Prostate gland (tissue), 2 donors: ENCODE measurements around the gene ENPEP. TPM values are rescaled to one million over a fixed set of nuclear protein-coding genes. Genes with fewer than 3 reads are reported as not detected.

Source experiments
- DNase-seq: peaks from one replicate; pipeline ENCODE4 v3.0.0-alpha.2; 2019; ENCODE audit warnings: low spot score
- H3K27ac ChIP-seq, 2 donors: fragments of 200-600 bp; sonication (generic); 2 replicates each; pipeline ENCODE4 v1.5.1; 2017 to 2019
- H3K27me3 ChIP-seq: fragments of 200-600 bp; sonication (generic); replicated peaks from 2 replicates; pipeline ENCODE4 v1.5.1; 2019; ENCODE audit not compliant: insufficient read depth
- H3K36me3 ChIP-seq, 2 donors: fragments of 200-600 bp; sonication (generic); 1 replicate in 1 of 2; 2 replicates in 1 of 2; pipeline versions ENCODE4 v1.5.1 to v1.8.1; 2017 to 2019
- H3K4me1 ChIP-seq: fragments of 200-600 bp; sonication (generic); replicated peaks from 2 replicates; pipeline ENCODE4 v1.5.1; 2019
- H3K4me3 ChIP-seq, 2 donors: fragments of 200-600 bp; sonication (generic); 2 replicates each; pipeline ENCODE4 v1.5.1; 2017 to 2019
- H3K9me3 ChIP-seq: fragments of 200-600 bp; sonication (generic); 2 replicates; pipeline ENCODE4 v1.5.1; 2017
- CTCF ChIP-seq, 4 experiments: fragments of 200-600 bp in 2 of 4; fragments of 450-650 bp in 2 of 4; sonication (generic) in 2 of 4; IDR thresholded peaks; 1 replicate in 3 of 4; 2 replicates in 1 of 4; pipeline ENCODE4 v1.5.1; 2016 to 2019; ENCODE audit warnings: antibody characterized with exemption in 4 of 4, mild to moderate bottlenecking in 2 of 4, moderate library complexity in 2 of 4
- POLR2A ChIP-seq: fragments of 450-650 bp; IDR thresholded peaks from one replicate; pipeline ENCODE4 v1.6.1; 2016; ENCODE audit warnings: antibody characterized with exemption, mild to moderate bottlenecking
- POLR2AphosphoS5 ChIP-seq: sonication (generic); formaldehyde crosslinking; IDR thresholded peaks from one replicate; pipeline ENCODE4 v1.6.1; 2017; ENCODE audit warnings: antibody characterized with exemption
- WGBS: methylation state at CpG from one replicate; pipeline ENCODE4 v1.1.5; 2018; 5-methylcytosine and 5-hydroxymethylcytosine counted together
- intact Hi-C: fragments of 100-400 bp; cut with DNase I; formaldehyde crosslinking; loops from one replicate; pipeline ENCODE4 v1.14.2; 2022
- total RNA-seq, 2 donors: library from RNA; depleted of rRNA; stranded (reverse); fragments of >200 nt; gene quantifications; one replicate each; pipeline ENCODE4 v1.1.0, GENCODE V29; 2016

ENPEP gene
- total RNA-seq, 2 donors from 2014 or later, result 1.3 to 1.8 TPM

- Histone ChIP-seq H3K4me3 (no peak overlapping the region), H3K27ac (no peak overlapping the region), H3K4me1 (no peaks in the 10 kb centered on the region), H3K36me3 (no peaks in the 10 kb centered on the region), H3K27me3 (no peaks in the 10 kb centered on the region), H3K9me3 (no peaks in the 10 kb centered on the region)
- TF ChIP-seq POLR2A (no peak), POLR2AphosphoS5 (no peak), CTCF (IDR thresholded peaks at IDR 0.05) (no peak)
- no peak for DNase-seq
- intact Hi-C loops, result no loop called here
- WGBS, result 96% methylated on average over 2 of the region's 2 CpGs
Measured at GRCh38 chr4:110596431-110596830, 120.5 kb downstream of the ENPEP start.

GRCh38 chr4:110597582-110597981 lies 121.6 kb downstream of the ENPEP start:
- H3K9me3 ChIP-seq, result no peaks in the 10 kb centered on the region
- intact Hi-C loops, result no loop called here
- no peak for TF ChIP-seq POLR2A
- no peak for TF ChIP-seq CTCF (IDR thresholded peaks at IDR 0.05)
- no peak for TF ChIP-seq POLR2AphosphoS5
- no peak overlapping the region for H3K27ac ChIP-seq
- no peak overlapping the region for H3K4me3 ChIP-seq
- no peaks in the 10 kb centered on the region for H3K36me3 ChIP-seq
- H3K4me1 ChIP-seq, result no peaks in the 10 kb centered on the region
- H3K27me3 ChIP-seq, result no peaks in the 10 kb centered on the region
- no peak for DNase-seq

- 81% methylated on average over 2 of the region's 2 CpGs for WGBS
- no peak for TF ChIP-seq POLR2AphosphoS5
- no peak for TF ChIP-seq POLR2A
- no peak for TF ChIP-seq CTCF (IDR thresholded peaks at IDR 0.05)
- no peaks in the 10 kb centered on the region for H3K27me3 ChIP-seq
- H3K27ac ChIP-seq, result no peak overlapping the region
- H3K4me3 ChIP-seq, result no peak overlapping the region
- no peaks in the 10 kb centered on the region for H3K4me1 ChIP-seq
- intact Hi-C loops, result no loop called here
- H3K9me3 ChIP-seq, result no peaks in the 10 kb centered on the region
- no peak for DNase-seq
- H3K36me3 ChIP-seq, result no peaks in the 10 kb centered on the region
Measured at GRCh38 chr4:110602061-110602460, 126.1 kb downstream of the ENPEP start.

GRCh38 chr4:110605077-110605476 lies 129.1 kb downstream of the ENPEP start:
- no peaks in the 10 kb centered on the region for H3K36me3 ChIP-seq
- 68% methylated on average over 1 of the region's 1 CpG for WGBS
- no peak for DNase-seq
- intact Hi-C loops, result no loop called here
- TF ChIP-seq POLR2A, result no peak
- TF ChIP-seq CTCF (IDR thresholded peaks at IDR 0.05), result no peak
- TF ChIP-seq POLR2AphosphoS5, result no peak
- no peaks in the 10 kb centered on the region for H3K4me1 ChIP-seq
- no peak overlapping the region for H3K27ac ChIP-seq
- no peak overlapping the region for H3K4me3 ChIP-seq
- H3K27me3 ChIP-seq, result no peaks in the 10 kb centered on the region
- no peaks in the 10 kb centered on the region for H3K9me3 ChIP-seq

- intact Hi-C loops, result no loop called here
- Histone ChIP-seq H3K4me1 (no peaks in the 10 kb centered on the region), H3K27me3 (peaks cover 27% of the 10 kb centered on the region), H3K9me3 (no peaks in the 10 kb centered on the region), H3K27ac (no peak overlapping the region), H3K4me3 (no peak overlapping the region), H3K36me3 (no peaks in the 10 kb centered on the region)
- 39% methylated on average over 6 of the region's 6 CpGs for WGBS
- no peak for DNase-seq
- TF ChIP-seq POLR2AphosphoS5 (no peak), POLR2A (no peak), CTCF (IDR thresholded peaks at IDR 0.05) (no peak)
Measured at GRCh38 chr4:110609044-110609750, 133.2 kb downstream of the ENPEP start.
